NK-92 (cell line): Measurements from ENCODE around the gene UBIAD1.

Experiments used
- DNase-seq: peaks from one replicate; lab custom pipeline; 2025; ENCODE audit not compliant: unreplicated experiment; lab: John Stamatoyannopoulos, UW

UBIAD1 gene

DNA sequence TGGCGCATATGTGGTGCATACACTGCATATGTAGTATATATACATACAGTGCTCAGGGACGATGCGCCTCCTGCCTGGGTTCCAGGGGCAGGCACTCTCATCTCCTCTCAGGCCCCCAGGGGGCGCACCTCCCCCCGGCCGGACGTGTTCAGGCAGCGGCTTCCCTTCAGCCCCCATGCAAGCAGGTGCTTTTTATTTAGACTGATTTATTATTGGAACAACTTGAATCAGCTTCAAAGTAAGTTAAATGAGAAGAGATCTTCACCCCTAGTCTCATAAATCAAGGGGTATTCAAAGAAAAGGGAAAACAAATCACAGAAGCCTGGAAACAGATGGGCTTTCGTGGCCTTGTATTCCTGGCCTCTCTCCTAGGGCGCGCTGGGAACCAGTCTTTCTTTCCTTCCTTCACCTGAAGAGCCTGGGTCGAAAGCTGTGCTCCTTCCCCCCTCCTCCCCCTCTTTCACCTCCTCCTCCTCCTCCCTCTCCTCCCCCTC lies 64.6 kb downstream of the UBIAD1 start:
- no peak for DNase-seq
